Gastrocnemius medialis (tissue), 4 donors: Measurements from ENCODE around the gene TLE4. TPM values are rescaled to one million over a fixed set of nuclear protein-coding genes. Genes with fewer than 3 reads are reported as not detected.

Experiments used
- ATAC-seq, 2 donors: fragments of 150-250 bp; one replicate each; pipeline ENCODE4 v1.9.1; 2016
- DNase-seq, 2 donors: peaks; one replicate each; pipeline ENCODE4 v3.0.0-alpha.2; 2019
- H3K27ac ChIP-seq, 4 donors: fragments of 200-600 bp; sonication (generic); 1 replicate in 1 of 4; 2 replicates in 3 of 4; pipeline ENCODE4 v1.5.1; 2016 to 2018; ENCODE audit warnings: mild to moderate bottlenecking in 2 of 4, moderate library complexity in 1 of 4
- H3K27me3 ChIP-seq, 3 donors: fragments of 200-600 bp; sonication (generic) in 2 of 3; 1 replicate in 1 of 3; 2 replicates in 2 of 3; pipeline versions ENCODE4 v1.5.1 to v1.6.0; 2016 to 2019; ENCODE audit warnings: mild to moderate bottlenecking in 1 of 3, moderate library complexity in 1 of 3
- H3K36me3 ChIP-seq, 2 donors: fragments of 200-600 bp; sonication (generic) in 1 of 2; one replicate each; pipeline ENCODE4 v1.5.1; 2017 to 2018
- H3K4me1 ChIP-seq, 2 donors: fragments of 200-600 bp; sonication (generic) in 1 of 2; one replicate each; pipeline ENCODE4 v1.5.1; 2016 to 2017; ENCODE audit warnings: mild to moderate bottlenecking in 2 of 2
- H3K4me3 ChIP-seq, 4 donors: fragments of 200-600 bp; sonication (generic) in 3 of 4; 1 replicate in 1 of 4; 2 replicates in 3 of 4; pipeline ENCODE4 v1.5.1; 2016 to 2019; ENCODE audit warnings: mild to moderate bottlenecking in 2 of 4
- H3K9me3 ChIP-seq, 3 donors: fragments of 200-600 bp; sonication (generic) in 2 of 3; 1 replicate in 1 of 3; 2 replicates in 2 of 3; pipeline ENCODE4 v1.5.1; 2016 to 2019
- CTCF ChIP-seq, 5 experiments: fragments of 450-650 bp in 3 of 5; fragments of 200-600 bp in 2 of 5; sonication (generic) in 2 of 5; IDR thresholded peaks in 4 of 5; conservative IDR thresholded peaks in 1 of 5; 1 replicate in 4 of 5; 2 replicates in 1 of 5; pipeline ENCODE4 v1.5.1; 2016 to 2019; ENCODE audit warnings: antibody characterized with exemption in 5 of 5, mild to moderate bottlenecking in 3 of 5, moderate library complexity in 3 of 5
- POLR2A ChIP-seq, 2 donors: fragments of 450-650 bp; IDR thresholded peaks; one replicate each; pipeline ENCODE4 v1.6.1; 2017; ENCODE audit warnings: antibody characterized with exemption in 2 of 2, mild to moderate bottlenecking in 2 of 2, moderate library complexity in 2 of 2
- in situ Hi-C, 4 donors: fragments of 200-750 bp; cut with MboI; loops; one replicate each; pipeline versions ENCODE4 v1.15.0 to v1.8.0; 2017; ENCODE audit warnings: low sequenced_read_pairs in 4 of 4
- intact Hi-C: fragments of 100-400 bp; cut with DNase I; formaldehyde crosslinking; loops from one replicate; pipeline ENCODE4 v1.15.1; 2023; ENCODE audit warnings: low total_unique reads
- total RNA-seq, 4 donors: library from RNA; depleted of rRNA; stranded (reverse); fragments of >200 nt; gene quantifications; one replicate each; pipeline versions ENCODE4 v1.1.0 to v1.2.3, GENCODE V29; 2016

TLE4 gene
- total RNA-seq, 4 donors from 2014 or later: 30.1 to 64.6 (median 43.4) TPM

GRCh38 chr9:79577969-79578723 is 6.4 kb downstream of the TLE4 start:
- H3K9me3 ChIP-seq: no peaks in the 10 kb centered on the region
- H3K36me3 ChIP-seq: peaks cover 0 to 4% of the 10 kb centered on the region in 2 donors
- in situ Hi-C loops (no loop called here), intact Hi-C loops (loop anchor here (10.0 kb wide), 1 partner anchor 423 kb away; no protein-coding TSS in a partner anchor)
- ATAC-seq (no peak), DNase-seq (no peak)
- TF ChIP-seq POLR2A (IDR thresholded peaks at IDR 0.05): no peak
- TF ChIP-seq CTCF (IDR thresholded peaks at IDR 0.05 in 4 of 5, conservative IDR thresholded peaks at IDR 0.05 in 1 of 5): no peak
- peak overlapping the region; percentile 44 to 58 (median 54) for H3K27ac ChIP-seq
- peak overlapping the region; percentile 7 to 37 (median 14) for H3K4me3 ChIP-seq
- peaks cover 70 to 90% of the 10 kb centered on the region in 2 donors for H3K4me1 ChIP-seq
- H3K27me3 ChIP-seq: no peaks in the 10 kb centered on the region

GRCh38 chr9:79578891-79579290 is 7.1 kb downstream of the TLE4 start:
- intact Hi-C loops: loop anchor here (10.0 kb wide), 1 partner anchor 424 kb away; no protein-coding TSS in a partner anchor
- Histone ChIP-seq H3K9me3 (no peaks in the 10 kb centered on the region), H3K4me1 (peaks cover 77 to 95% of the 10 kb centered on the region in 2 donors), H3K4me3 (peak overlapping the region in 2 of 4 donors; percentile 17 to 37), H3K27me3 (no peaks in the 10 kb centered on the region), H3K27ac (peak overlapping the region in 3 of 4 donors; percentile 44 to 58 (median 54)), H3K36me3 (peaks cover 0 to 4% of the 10 kb centered on the region in 2 donors)
- DNase-seq (no peak), ATAC-seq (no peak)
- in situ Hi-C loops: no loop called here
- TF ChIP-seq CTCF (IDR thresholded peaks at IDR 0.05 in 4 of 5, conservative IDR thresholded peaks at IDR 0.05 in 1 of 5) (no peak), POLR2A (IDR thresholded peaks at IDR 0.05) (no peak)

- in situ Hi-C loops: no loop called here
- no peaks in the 10 kb centered on the region for H3K9me3 ChIP-seq
- H3K27ac ChIP-seq: no peak overlapping the region
- DNase-seq (no peak), ATAC-seq (no peak)
- no peak overlapping the region for H3K4me3 ChIP-seq
- peaks cover 0 to 4% of the 10 kb centered on the region in 2 donors for H3K36me3 ChIP-seq
- TF ChIP-seq POLR2A (IDR thresholded peaks at IDR 0.05): no peak
- TF ChIP-seq CTCF (IDR thresholded peaks at IDR 0.05 in 4 of 5, conservative IDR thresholded peaks at IDR 0.05 in 1 of 5): no peak
- intact Hi-C loops: loop anchor here (10.0 kb wide), 1 partner anchor 425 kb away; no protein-coding TSS in a partner anchor
- peaks cover 76 to 88% of the 10 kb centered on the region in 2 donors for H3K4me1 ChIP-seq
- H3K27me3 ChIP-seq: no peaks in the 10 kb centered on the region
Observed at GRCh38 chr9:79579624-79580023, 7.9 kb downstream of the TLE4 start.

- H3K9me3 ChIP-seq: no peaks in the 10 kb centered on the region
- in situ Hi-C loops: no loop called here
- DNase-seq: no peak
- H3K4me3 ChIP-seq: no peak overlapping the region
- H3K4me1 ChIP-seq: peaks cover 76 to 86% of the 10 kb centered on the region in 2 donors
- ATAC-seq: no peak
- H3K27ac ChIP-seq: peak overlapping the region in 1 of 4 donors; percentile 29
- intact Hi-C loops: no loop called here
- H3K27me3 ChIP-seq: no peaks in the 10 kb centered on the region
- TF ChIP-seq POLR2A (IDR thresholded peaks at IDR 0.05): no peak
- no peak for TF ChIP-seq CTCF (IDR thresholded peaks at IDR 0.05 in 4 of 5, conservative IDR thresholded peaks at IDR 0.05 in 1 of 5)
- peaks cover 0 to 4% of the 10 kb centered on the region in 2 donors for H3K36me3 ChIP-seq
Observed at GRCh38 chr9:79580055-79580454, 8.3 kb downstream of the TLE4 start.
